Body of pancreas (tissue), 4 donors: ENCODE measurements around the gene ANXA10.
"Not testable (repeated sequence)": the region's sequence is repeated elsewhere in the genome, so short reads cannot be mapped to it uniquely, and the experiment has no call there.

Experiments
- CTCF ChIP-seq, 7 experiments: fragments of 450-650 bp in 4 of 7; fragments of 200-600 bp in 3 of 7; sonication (generic) in 3 of 7; IDR thresholded peaks; one replicate each; pipeline ENCODE4 v1.5.1; 2016 to 2019; ENCODE audit warnings: antibody characterized with exemption in 7 of 7
- POLR2A ChIP-seq, 3 donors: fragments of 450-650 bp; IDR thresholded peaks; one replicate each; pipeline ENCODE4 v1.6.1; 2016; ENCODE audit warnings: antibody characterized with exemption in 3 of 3, mild to moderate bottlenecking in 2 of 3

GRCh38 chr4:168113059-168113458, 20.7 kb downstream of the ANXA10 start:
- not testable (repeated sequence) for TF ChIP-seq CTCF, POLR2A (IDR thresholded peaks at IDR 0.05)
